H9 (cell line): Measurements from ENCODE around the gene CACNA1D. TPM values are rescaled to one million over a fixed set of nuclear protein-coding genes. Genes with fewer than 3 reads are reported as not detected.

ENCODE experiments used
- DNase-seq: peaks from one replicate; pipeline ENCODE4 v3.0.0-alpha.2; 2017
- H2AFZ ChIP-seq: one replicate; pipeline ENCODE4 v1.6.1; 2013; ENCODE audit warnings: mild to moderate bottlenecking, low read length, control low read depth, moderate library complexity
- H2AK5ac ChIP-seq: 2 replicates; pipeline ENCODE4 v1.6.1; 2013; ENCODE audit warnings: low read length, control low read depth, mixed read lengths; ENCODE audit not compliant: insufficient read length
- H2BK120ac ChIP-seq: one replicate; pipeline ENCODE4 v1.6.1; 2013; ENCODE audit warnings: low read depth, mild to moderate bottlenecking, low read length, control low read depth, inconsistent platforms; ENCODE audit not compliant: poor library complexity, severe bottlenecking
- H2BK12ac ChIP-seq: 2 replicates; pipeline ENCODE4 v1.6.1; 2013; ENCODE audit warnings: low read length, control low read depth, mixed read lengths, low read depth; ENCODE audit not compliant: insufficient read length
- H2BK15ac ChIP-seq: 2 replicates; pipeline ENCODE4 v1.6.1; 2013; ENCODE audit warnings: low read depth, low read length, control low read depth
- H2BK20ac ChIP-seq: one replicate; pipeline ENCODE4 v1.6.1; 2013; ENCODE audit warnings: low read depth, mild to moderate bottlenecking, low read length, control low read depth, inconsistent platforms; ENCODE audit not compliant: poor library complexity, severe bottlenecking
- H2BK5ac ChIP-seq: 2 replicates; pipeline ENCODE4 v1.6.1; 2013; ENCODE audit warnings: low read length, control low read depth, mixed read lengths; ENCODE audit not compliant: insufficient read length
- H3K14ac ChIP-seq: 2 replicates; pipeline ENCODE4 v1.6.1; 2013; ENCODE audit warnings: low read length, control low read depth; ENCODE audit not compliant: insufficient read depth
- H3K18ac ChIP-seq: 2 replicates; pipeline ENCODE4 v1.6.1; 2013; ENCODE audit warnings: low read depth, mild to moderate bottlenecking, mixed read lengths, low read length, control low read depth; ENCODE audit not compliant: insufficient read length
- H3K23ac ChIP-seq: 2 replicates; pipeline ENCODE4 v1.6.1; 2013; ENCODE audit warnings: low read length, control low read depth, mixed read lengths, low read depth; ENCODE audit not compliant: insufficient read length
- H3K23me2 ChIP-seq: 2 replicates; pipeline ENCODE4 v1.6.1; 2013; ENCODE audit warnings: low read depth, mild to moderate bottlenecking, mixed read lengths, low read length, control low read depth; ENCODE audit not compliant: insufficient read length, poor library complexity, severe bottlenecking
- H3K27ac ChIP-seq: 2 replicates; pipeline ENCODE4 v1.5.1; 2013; ENCODE audit warnings: low read length, control low read depth, mixed read lengths, low read depth; ENCODE audit not compliant: insufficient read length
- H3K27me3 ChIP-seq: 2 replicates; pipeline ENCODE4 v1.6.1; 2013; ENCODE audit warnings: low read length, control low read depth, inconsistent platforms; ENCODE audit not compliant: insufficient read depth
- H3K4ac ChIP-seq: 2 replicates; pipeline ENCODE4 v1.6.1; 2013; ENCODE audit warnings: low read depth, mild to moderate bottlenecking, control low read depth, inconsistent platforms, low read length, moderate library complexity
- H3K4me1 ChIP-seq: 2 replicates; pipeline ENCODE4 v1.6.1; 2013; ENCODE audit warnings: low read length, control low read depth, inconsistent platforms; ENCODE audit not compliant: insufficient read depth
- H3K4me2 ChIP-seq: 2 replicates; pipeline ENCODE4 v1.6.1; 2013; ENCODE audit warnings: low read length, control low read depth, mixed read lengths; ENCODE audit not compliant: insufficient read length, insufficient read depth
- H3K56ac ChIP-seq: 2 replicates; pipeline ENCODE4 v1.6.1; 2013; ENCODE audit warnings: low read depth, mild to moderate bottlenecking, mixed read lengths, low read length, control low read depth; ENCODE audit not compliant: insufficient read length
- H3K79me1 ChIP-seq: 2 replicates; pipeline ENCODE4 v1.6.1; 2013; ENCODE audit warnings: low read depth, mild to moderate bottlenecking, moderate library complexity, low read length, control low read depth, inconsistent platforms; ENCODE audit not compliant: insufficient read depth, poor library complexity, severe bottlenecking
- H3K79me2 ChIP-seq: 2 replicates; pipeline ENCODE4 v1.6.1; 2013; ENCODE audit warnings: low read length, control low read depth, inconsistent platforms; ENCODE audit not compliant: insufficient read depth
- H3K9ac ChIP-seq: 2 replicates; pipeline ENCODE4 v1.6.1; 2013; ENCODE audit warnings: low read length, control low read depth, mixed read lengths; ENCODE audit not compliant: insufficient read length; ENCODE audit errors: extremely low read depth
- H3K9me3 ChIP-seq: one replicate; pipeline ENCODE4 v1.6.1; 2013; ENCODE audit warnings: low read depth, low read length, inconsistent platforms; ENCODE audit not compliant: control insufficient read depth
- H3T11ph ChIP-seq: one replicate; pipeline ENCODE4 v1.6.1; 2013; ENCODE audit warnings: mild to moderate bottlenecking, low read length, control low read depth, inconsistent platforms
- H4K20me1 ChIP-seq: one replicate; pipeline ENCODE4 v1.6.1; 2013; ENCODE audit not compliant: control insufficient read depth, insufficient read length, insufficient read depth
- H4K5ac ChIP-seq: 2 replicates; pipeline ENCODE4 v1.6.1; 2013; ENCODE audit warnings: low read depth, mild to moderate bottlenecking, mixed read lengths, low read length, control low read depth; ENCODE audit not compliant: insufficient read length
- H4K8ac ChIP-seq: replicated peaks from 2 replicates; pipeline ENCODE4 v1.6.1; 2013; ENCODE audit warnings: low read length, control low read depth, mixed read lengths, low read depth; ENCODE audit not compliant: insufficient read length
- H4K91ac ChIP-seq: 2 replicates; pipeline ENCODE4 v1.6.1; 2013; ENCODE audit warnings: low read depth, mild to moderate bottlenecking, moderate library complexity, mixed read lengths, low read length, control low read depth; ENCODE audit not compliant: insufficient read length
- H3K27ac Mint-ChIP-seq, 3 experiments: 2 replicates in 2 of 3; 3 replicates in 1 of 3; pipeline ENCODE4 v1.8.0; 2020 to 2021; ENCODE audit warnings: mixed read lengths in 3 of 3, mild to moderate bottlenecking in 1 of 3, moderate library complexity in 1 of 3
- H3K27me3 Mint-ChIP-seq: 2 replicates; pipeline ENCODE4 v1.8.0; 2021; ENCODE audit warnings: low read depth, mild to moderate bottlenecking, moderate library complexity, mixed read lengths
- H3K36me3 Mint-ChIP-seq, 3 experiments: 2 replicates in 2 of 3; 3 replicates in 1 of 3; pipeline ENCODE4 v1.8.0; 2020 to 2021; ENCODE audit warnings: low read depth in 3 of 3, mixed read lengths in 3 of 3; ENCODE audit not compliant: insufficient read depth in 1 of 3
- H3K4me1 Mint-ChIP-seq, 2 experiments: 2 replicates each; pipeline ENCODE4 v1.8.0; 2020; ENCODE audit warnings: mixed read lengths in 2 of 2
- H3K4me3 Mint-ChIP-seq, 2 experiments: 2 replicates in 1 of 2; 3 replicates in 1 of 2; pipeline ENCODE4 v1.8.0; 2020 to 2021; ENCODE audit warnings: mild to moderate bottlenecking in 2 of 2, mixed read lengths in 2 of 2, moderate library complexity in 1 of 2
- H3K9me3 Mint-ChIP-seq, 2 experiments: 2 replicates in 1 of 2; 3 replicates in 1 of 2; pipeline ENCODE4 v1.8.0; 2020; ENCODE audit warnings: mild to moderate bottlenecking in 2 of 2, mixed read lengths in 2 of 2, moderate library complexity in 1 of 2
- CTCF ChIP-seq: fragments of 200-600 bp; sonication (generic); conservative IDR thresholded peaks from 3 replicates; pipeline ENCODE4 v1.8.0; 2021; ENCODE audit warnings: antibody characterized with exemption, mild to moderate bottlenecking
- WGBS: extraction: QIAGEN DNeasy Blood & Tissue Kit; methylation state at CpG from one replicate; pipeline ENCODE4 v1.1.7; 2013; ENCODE audit warnings: missing lambda C conversion rate, low lambda C conversion rate, mixed read lengths; ENCODE audit not compliant: insufficient read length; ENCODE audit errors: extremely low coverage; 5-methylcytosine and 5-hydroxymethylcytosine counted together
- total RNA-seq: library from RNA; stranded (reverse); gene quantifications from 2 replicates; pipeline ENCODE4 v1.2.1, GENCODE V29; 2021

Gene CACNA1D
- total RNA-seq, 1 experiment from 2014 or later = 3.5 TPM

GRCh38 chr3:53817809-53818208, 323.4 kb downstream of the CACNA1D start:
- Histone ChIP-seq H3K23ac (no peak overlapping the region), H2AK5ac (no peak overlapping the region), H3K4me1 (no peaks in the 10 kb centered on the region), H4K8ac (no peak overlapping the region), H3K18ac (no peak overlapping the region), H2BK12ac (no peak overlapping the region), H4K20me1 (no peaks in the 10 kb centered on the region), H3K27me3 (no peaks in the 10 kb centered on the region), H3K23me2 (no peaks in the 10 kb centered on the region), H3K9ac (no peak overlapping the region), H2AFZ (no peak overlapping the region), H2BK5ac (no peak overlapping the region), H3K27ac (no peak overlapping the region), H3T11ph (no peak overlapping the region), H3K14ac (no peak overlapping the region), H4K5ac (no peak overlapping the region), H3K9me3 (no peaks in the 10 kb centered on the region), H4K91ac (no peak overlapping the region), H3K56ac (no peak overlapping the region), H2BK15ac (no peak overlapping the region), H2BK120ac (no peak overlapping the region), H3K79me1 (no peaks in the 10 kb centered on the region), H3K4ac (no peak overlapping the region), H3K79me2 (no peaks in the 10 kb centered on the region), H3K4me2 (no peak overlapping the region), H2BK20ac (no peak overlapping the region)
- Mint-ChIP-seq H3K4me3 (no peak overlapping the region), H3K4me1 (no peaks in the 10 kb centered on the region), H3K9me3 (no peaks in the 10 kb centered on the region), H3K27ac (peak overlapping the region in 1 of 3 experiments; percentile 57; a peak in 1 of 7 replicates), H3K36me3 (peaks cover 0 to 31% (median 18%) of the 10 kb centered on the region in 3 experiments; a peak in 6 of 7 replicates), H3K27me3 (no peaks in the 10 kb centered on the region; the same call in 1 of the 2 replicates)
- no peak for DNase-seq
- no peak for TF ChIP-seq CTCF
- WGBS = no CpG with 5 or more reads among the region's 17 CpGs
